Measurements from ENCODE around the gene PDSS2. TPM values are rescaled to one million over a fixed set of nuclear protein-coding genes. Genes with fewer than 3 reads are reported as not detected.

The PDSS2 gene
- total and polyA plus RNA-seq, 4 donors = 10.5 to 20.9 (median 16.0) TPM

- Histone ChIP-seq H3K27me3 (ENCODE audit: control insufficient read depth in 4 of 4, insufficient read depth in 4 of 4, low read length in 3 of 4) (no peaks in the 10 kb centered on the region), H3K36me3 (ENCODE audit: control insufficient read depth in 4 of 4, insufficient read depth in 3 of 4, low read depth in 1 of 4, low read length in 3 of 4) (no peaks in the 10 kb centered on the region), H3K9me3 (ENCODE audit: control insufficient read depth in 4 of 4, low read length in 3 of 4) (no peaks in the 10 kb centered on the region), H3K27ac (ENCODE audit: low read depth in 1 of 2, low read length in 2 of 2) (no peak overlapping the region), H3K9ac (ENCODE audit: low read depth in 1 of 2, low read length in 2 of 2) (no peak overlapping the region), H3K4me3 (ENCODE audit: low read depth in 1 of 3, low read length in 3 of 3) (no peak overlapping the region), H3K4me1 (ENCODE audit: control insufficient read depth in 4 of 4, insufficient read depth in 4 of 4, low read length in 3 of 4) (peaks cover 0 to 3% (median 0%) of the 10 kb centered on the region in 4 donors)
- no peak for TF ChIP-seq FOXA1 (IDR thresholded peaks at IDR 0.05)
- no peak for TF ChIP-seq HNF4G (IDR thresholded peaks at IDR 0.05)
- TF ChIP-seq RXRA (IDR thresholded peaks at IDR 0.05) = no peak
- TF ChIP-seq REST (IDR thresholded peaks at IDR 0.05) = no peak
- no peak for TF ChIP-seq CTCF (IDR thresholded peaks at IDR 0.05; ENCODE audit: low read depth, low read length, missing input control)
- no peak for TF ChIP-seq FOXA2 (IDR thresholded peaks at IDR 0.05)
- no peak for TF ChIP-seq NR2F2 (IDR thresholded peaks at IDR 0.05)
- TF ChIP-seq SP1 (IDR thresholded peaks at IDR 0.05) = no peak
- no peak for TF ChIP-seq ZBTB33 (IDR thresholded peaks at IDR 0.05)
- no peak for TF ChIP-seq JUND (IDR thresholded peaks at IDR 0.05)
- no peak for TF ChIP-seq YY1 (IDR thresholded peaks at IDR 0.05)
- TF ChIP-seq GABPA (IDR thresholded peaks at IDR 0.05 in 1 of 2, conservative IDR thresholded peaks at IDR 0.05 in 1 of 2) = no peak
- TF ChIP-seq TAF1 (conservative IDR thresholded peaks at IDR 0.05) = no peak
- TF ChIP-seq HNF4A (conservative IDR thresholded peaks at IDR 0.05) = no peak
- TF ChIP-seq MAX (IDR thresholded peaks at IDR 0.05) = no peak
- no peak for DNase-seq (ENCODE audit: low spot score)
Observed at GRCh38 chr6:107321793-107322192, 137.6 kb downstream of the PDSS2 start.

GRCh38 chr6:107319906-107320530, 139.3 kb downstream of the PDSS2 start:
- TF ChIP-seq HNF4A (conservative IDR thresholded peaks at IDR 0.05) = no peak
- no peak for TF ChIP-seq SP1 (IDR thresholded peaks at IDR 0.05)
- no peak for TF ChIP-seq GABPA (IDR thresholded peaks at IDR 0.05 in 1 of 2, conservative IDR thresholded peaks at IDR 0.05 in 1 of 2)
- TF ChIP-seq RAD21 (IDR thresholded peaks at IDR 0.05) = no peak
- TF ChIP-seq EGR1 (IDR thresholded peaks at IDR 0.05; ENCODE audit: low read depth in 2 of 2) = no peak
- no peak for TF ChIP-seq FOXA2 (IDR thresholded peaks at IDR 0.05)
- TF ChIP-seq RXRA (IDR thresholded peaks at IDR 0.05) = no peak
- peaks cover 0 to 6% (median 2%) of the 10 kb centered on the region in 4 donors for H3K4me1 ChIP-seq (ENCODE audit: control insufficient read depth in 4 of 4, insufficient read depth in 4 of 4, low read length in 3 of 4)
- H3K4me3 ChIP-seq (ENCODE audit: low read depth in 1 of 3, low read length in 3 of 3) = no peak overlapping the region
- H3K27ac ChIP-seq (ENCODE audit: low read depth in 1 of 2, low read length in 2 of 2) = no peak overlapping the region
- H3K9me3 ChIP-seq (ENCODE audit: control insufficient read depth in 4 of 4, low read length in 3 of 4) = no peaks in the 10 kb centered on the region
- WGBS = 90% methylated on average over 5 of the region's 5 CpGs
- DNase-seq (ENCODE audit: low spot score) = no peak
- no peaks in the 10 kb centered on the region for H3K36me3 ChIP-seq (ENCODE audit: control insufficient read depth in 4 of 4, insufficient read depth in 3 of 4, low read depth in 1 of 4, low read length in 3 of 4)
- H3K9ac ChIP-seq (ENCODE audit: low read depth in 1 of 2, low read length in 2 of 2) = no peak overlapping the region
- no peaks in the 10 kb centered on the region for H3K27me3 ChIP-seq (ENCODE audit: control insufficient read depth in 4 of 4, insufficient read depth in 4 of 4, low read length in 3 of 4)
